AG09309 (cell line): ENCODE results near the gene NDUFS1.
"Not testable (repeated sequence)": the region's sequence is repeated elsewhere in the genome, so short reads cannot be mapped to it uniquely, and the experiment has no call there.

ENCODE experiments used
- DNase-seq: peaks from one replicate; pipeline ENCODE4 v3.0.0-alpha.2; 2010; ENCODE audit warnings: low read depth
- H3K4me3 ChIP-seq: 2 replicates; pipeline ENCODE4 v1.5.1; 2011; ENCODE audit warnings: mild to moderate bottlenecking, low read depth, low read length, moderate library complexity; ENCODE audit not compliant: control insufficient read depth
- TF ChIP-seq, protein P1 (sequence below): IDR thresholded peaks from 2 replicates; pipeline ENCODE4 v1.5.1; 2011; ENCODE audit warnings: mild to moderate bottlenecking, low read depth, low read length, inconsistent platforms; ENCODE audit not compliant: insufficient read depth, control insufficient read depth; ENCODE audit errors: missing control alignments

NDUFS1 gene

DNA sequence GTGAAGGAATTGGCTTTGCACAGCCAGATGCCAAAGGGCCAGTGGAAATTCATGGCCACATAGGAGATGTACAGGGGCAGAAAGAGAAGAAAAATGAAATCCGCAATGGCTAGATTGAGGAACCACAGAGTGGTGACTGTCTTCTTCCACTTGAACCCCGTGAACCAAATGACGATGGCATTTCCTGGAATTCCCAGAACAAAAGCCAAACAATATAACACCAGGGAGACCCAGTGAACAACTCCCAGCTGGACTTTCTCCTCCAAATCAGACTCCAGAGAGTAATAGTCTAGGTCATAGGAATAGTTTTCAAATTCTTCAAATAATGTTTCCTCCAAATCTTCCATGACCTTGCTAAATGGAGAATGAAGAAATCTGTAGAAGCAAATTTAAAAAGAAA is 17.7 kb upstream of the NDUFS1 start:
- no peak for DNase-seq
- TF ChIP-seq, protein P1, sequence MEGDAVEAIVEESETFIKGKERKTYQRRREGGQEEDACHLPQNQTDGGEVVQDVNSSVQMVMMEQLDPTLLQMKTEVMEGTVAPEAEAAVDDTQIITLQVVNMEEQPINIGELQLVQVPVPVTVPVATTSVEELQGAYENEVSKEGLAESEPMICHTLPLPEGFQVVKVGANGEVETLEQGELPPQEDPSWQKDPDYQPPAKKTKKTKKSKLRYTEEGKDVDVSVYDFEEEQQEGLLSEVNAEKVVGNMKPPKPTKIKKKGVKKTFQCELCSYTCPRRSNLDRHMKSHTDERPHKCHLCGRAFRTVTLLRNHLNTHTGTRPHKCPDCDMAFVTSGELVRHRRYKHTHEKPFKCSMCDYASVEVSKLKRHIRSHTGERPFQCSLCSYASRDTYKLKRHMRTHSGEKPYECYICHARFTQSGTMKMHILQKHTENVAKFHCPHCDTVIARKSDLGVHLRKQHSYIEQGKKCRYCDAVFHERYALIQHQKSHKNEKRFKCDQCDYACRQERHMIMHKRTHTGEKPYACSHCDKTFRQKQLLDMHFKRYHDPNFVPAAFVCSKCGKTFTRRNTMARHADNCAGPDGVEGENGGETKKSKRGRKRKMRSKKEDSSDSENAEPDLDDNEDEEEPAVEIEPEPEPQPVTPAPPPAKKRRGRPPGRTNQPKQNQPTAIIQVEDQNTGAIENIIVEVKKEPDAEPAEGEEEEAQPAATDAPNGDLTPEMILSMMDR: no peak
- H3K4me3 ChIP-seq: no peak overlapping the region

DNA sequence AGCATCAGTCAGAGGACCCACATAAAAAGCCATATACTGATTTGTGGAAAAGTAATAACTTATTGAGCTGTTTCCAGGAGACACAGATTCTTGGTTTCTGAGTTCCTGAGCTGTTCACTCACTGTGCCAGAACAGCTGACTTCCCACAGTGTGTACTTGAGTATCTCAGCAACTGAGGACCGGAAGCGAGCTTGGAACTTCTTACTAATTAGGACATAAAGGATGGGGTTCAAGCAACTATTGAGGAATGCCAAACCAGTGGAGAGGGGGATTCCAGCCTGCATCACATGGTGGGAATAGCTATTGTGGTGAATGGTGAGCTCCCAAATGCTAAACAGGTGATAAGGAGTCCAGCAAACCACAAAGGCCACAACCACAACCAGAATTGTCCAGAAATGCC is 16.9 kb upstream of the NDUFS1 start:
- no peak overlapping the region for H3K4me3 ChIP-seq
- no peak for DNase-seq
- TF ChIP-seq, protein P1: no peak

DNA sequence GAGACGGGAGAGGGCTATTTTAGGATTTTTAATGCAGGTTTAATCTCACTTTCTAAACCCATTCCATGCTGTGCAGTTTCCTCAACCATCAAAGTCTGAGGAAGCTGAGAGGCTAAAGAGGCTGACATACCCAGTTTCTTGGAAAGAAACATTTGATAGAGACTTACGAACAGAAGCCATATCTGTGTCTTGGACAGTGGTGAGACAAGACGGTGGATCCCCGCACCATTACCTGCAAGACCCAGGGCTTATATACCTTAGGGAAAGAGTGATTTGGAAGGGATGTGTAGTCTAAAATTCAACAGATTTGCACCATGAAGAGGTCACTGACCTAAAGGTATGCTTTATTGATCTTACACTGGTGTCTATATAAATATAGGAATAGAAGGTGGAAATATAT is 13.9 kb upstream of the NDUFS1 start:
- DNase-seq: no peak
- no peak overlapping the region for H3K4me3 ChIP-seq
- TF ChIP-seq, protein P1: no peak

DNA sequence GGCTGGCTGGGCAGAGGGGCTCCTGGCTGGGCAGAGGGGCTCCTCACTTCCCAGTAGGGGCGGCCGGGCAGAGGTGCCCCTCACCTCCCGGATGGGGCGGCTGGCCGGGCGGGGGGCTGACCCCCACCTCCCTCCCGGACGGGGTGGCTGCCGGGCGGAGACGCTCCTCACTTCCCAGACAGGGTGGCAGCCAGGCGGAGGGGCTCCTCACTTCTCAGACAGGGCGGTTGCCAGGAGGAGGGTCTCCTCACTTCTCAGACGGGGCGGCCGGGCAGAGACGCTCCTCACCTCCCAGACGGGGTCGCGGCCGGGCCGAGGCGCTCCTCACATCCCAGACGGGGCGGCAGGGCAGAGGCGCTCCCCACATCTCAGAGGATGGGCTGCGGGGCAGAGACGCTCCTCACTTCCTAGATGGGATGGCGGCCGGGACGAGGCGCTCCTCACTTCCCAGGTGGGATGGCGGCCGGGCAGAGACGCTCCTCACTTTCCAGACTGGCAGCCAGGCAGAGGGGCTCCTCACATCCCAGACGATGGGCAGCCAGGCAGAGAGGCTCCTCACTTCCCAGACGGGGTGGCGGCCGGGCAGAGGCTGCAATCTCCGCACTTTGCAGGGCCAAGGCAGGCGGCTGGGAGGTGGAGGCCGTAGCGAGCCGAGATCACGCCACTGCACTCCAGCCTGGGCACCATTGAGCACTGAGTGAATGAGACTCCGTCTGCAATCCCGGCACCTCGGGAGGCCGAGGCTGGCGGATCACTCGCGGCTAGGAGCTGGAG is 12.6 kb upstream of the NDUFS1 start:
- H3K4me3 ChIP-seq, DNase-seq: not testable (repeated sequence)

DNA sequence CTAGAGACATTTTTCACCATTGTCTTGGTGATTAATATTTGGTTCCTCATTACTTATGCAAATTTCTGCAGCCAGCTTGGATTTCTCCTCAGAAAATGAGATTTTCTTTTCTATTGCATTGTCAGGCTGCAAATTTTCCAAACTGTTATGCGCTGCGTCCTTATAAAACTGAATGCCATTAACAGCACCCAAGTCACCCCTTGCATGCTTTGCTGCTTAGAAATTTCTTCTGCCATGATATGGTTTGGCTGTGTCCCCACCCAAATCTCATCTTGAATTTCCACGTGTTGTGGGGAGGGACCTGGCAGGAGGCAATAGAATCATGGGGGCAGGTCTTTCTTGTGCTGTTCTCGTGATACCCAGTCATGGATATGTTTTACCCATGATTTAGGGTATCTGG is 9.0 kb upstream of the NDUFS1 start:
- H3K4me3 ChIP-seq, DNase-seq: not testable (repeated sequence)

DNA sequence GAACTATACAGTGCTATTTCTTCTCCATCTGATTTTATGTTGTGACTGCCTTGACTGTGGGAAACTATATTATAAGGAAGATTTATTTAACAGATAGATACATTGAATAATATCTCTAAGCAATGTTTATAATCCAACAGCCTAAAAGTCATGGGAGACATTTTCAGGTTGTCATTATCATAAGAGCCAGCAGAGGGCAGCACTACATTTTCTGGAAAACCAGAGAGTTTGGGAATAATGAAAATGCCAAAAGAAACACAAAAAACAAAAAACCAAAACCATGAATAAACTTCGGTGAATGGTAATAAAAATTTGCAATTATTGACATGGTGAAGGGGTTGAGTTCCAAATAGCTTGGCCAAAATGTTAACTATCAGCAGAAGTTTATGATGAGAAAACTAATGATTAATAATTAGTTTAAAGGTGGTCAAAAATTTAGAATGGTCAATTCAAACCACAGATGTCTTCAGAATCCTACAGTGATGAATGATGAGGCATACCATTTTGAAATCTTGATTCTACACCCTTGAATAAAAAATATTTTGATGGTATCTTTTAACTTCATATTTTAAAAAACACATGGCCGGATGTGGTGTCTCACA is 5.1 kb upstream of the NDUFS1 start:
- no peak for DNase-seq
- TF ChIP-seq, protein P1: peak; percentile 63
- no peak overlapping the region for H3K4me3 ChIP-seq

DNA sequence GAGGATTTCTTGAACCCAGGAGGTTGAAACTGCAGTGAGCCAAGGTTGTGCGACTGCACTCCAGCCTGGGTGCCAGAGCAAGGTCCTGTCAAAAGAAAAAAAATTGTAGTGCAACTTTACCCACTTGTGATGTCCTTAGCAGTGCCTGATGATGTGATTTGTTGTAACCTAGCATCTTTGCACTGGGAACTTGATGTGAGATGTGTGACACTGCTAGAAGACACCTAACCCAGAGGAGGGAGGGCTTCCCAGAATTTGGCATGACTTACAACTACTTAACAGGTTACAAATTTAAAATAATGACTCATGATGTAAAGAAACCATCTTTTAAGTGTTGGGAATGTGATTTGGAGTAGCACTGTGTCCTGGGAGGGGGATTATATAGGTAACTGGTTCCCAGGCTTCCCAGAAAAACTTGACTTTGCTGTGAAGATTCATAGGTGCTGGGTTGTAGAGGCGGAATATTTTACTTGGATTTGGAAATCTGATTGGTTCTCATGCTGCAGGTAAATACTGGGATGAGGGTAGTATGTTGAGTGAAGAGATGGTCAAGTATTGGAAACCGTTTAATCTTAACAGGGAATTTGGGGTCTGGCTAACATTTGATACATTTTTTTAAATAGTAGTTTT is 4.1 kb upstream of the NDUFS1 start:
- TF ChIP-seq, protein P1: no peak
- DNase-seq: no peak
- no peak overlapping the region for H3K4me3 ChIP-seq

DNA sequence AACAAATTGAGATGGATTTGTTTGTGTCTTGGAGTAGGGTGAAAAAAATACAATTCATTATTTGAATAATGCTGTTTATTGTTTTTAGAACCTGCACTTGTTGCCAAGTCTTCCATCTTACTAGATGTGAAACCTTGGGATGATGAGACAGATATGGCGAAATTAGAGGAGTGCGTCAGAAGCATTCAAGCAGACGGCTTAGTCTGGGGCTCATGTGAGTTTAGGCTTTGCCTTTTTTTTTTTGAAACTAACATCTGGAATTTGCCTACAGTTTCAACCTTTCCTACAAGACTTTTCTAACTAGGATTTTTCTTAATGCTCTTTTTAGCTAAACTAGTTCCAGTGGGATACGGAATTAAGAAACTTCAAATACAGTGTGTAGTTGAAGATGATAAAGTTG is 3.2 kb upstream of the NDUFS1 start:
- H3K4me3 ChIP-seq, DNase-seq: not testable (repeated sequence)
